Measurements from ENCODE around the gene MAGEA2B. TPM values are rescaled to one million over a fixed set of nuclear protein-coding genes. Genes with fewer than 3 reads are reported as not detected.
A peak's percentile ranks its signal among the peaks of the same experiment; 100 is the strongest.
"Not testable (repeated sequence)": the region's sequence is repeated elsewhere in the genome, so short reads cannot be mapped to it uniquely, and the experiment has no call there.

MAGEA2B gene
- total and polyA plus RNA-seq, 2 experiments from 2014 or later = 0.42 to 3.1 TPM

DNA sequence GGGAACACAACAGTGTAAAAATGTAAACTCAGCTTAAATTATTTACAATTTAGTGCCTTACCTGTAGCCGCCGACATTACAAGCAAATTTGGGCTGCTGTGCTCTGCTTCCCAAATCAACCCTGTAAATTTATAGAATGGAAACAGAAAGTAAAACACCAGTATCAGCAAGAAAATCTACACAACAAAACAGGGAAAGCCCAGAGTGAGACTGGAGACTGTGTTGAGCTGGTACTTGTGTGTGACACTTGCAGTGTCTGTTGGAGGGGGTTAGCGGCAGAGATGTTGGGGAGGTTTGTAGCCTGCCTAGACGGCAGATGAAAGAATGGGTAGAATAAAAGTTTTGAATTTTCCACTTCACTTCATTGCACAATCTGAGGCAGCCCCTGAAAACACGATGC lies 1.2 kb upstream of the MAGEA2B start:
- H3K27ac Mint-ChIP-seq; H3F3A ChIP-seq (replicated peaks; ENCODE audit: low read depth); H3K79me2 ChIP-seq (replicated peaks; ENCODE audit: insufficient read depth); H3K36me3 ChIP-seq (ENCODE audit: insufficient read depth); H3K4me1 ChIP-seq (ENCODE audit: insufficient read depth); H3K4me1 Mint-ChIP-seq; H4K20me1 ChIP-seq (replicated peaks; ENCODE audit: insufficient read depth); H3K36me3 Mint-ChIP-seq (ENCODE audit: low read depth); ATAC-seq; H3K27ac ChIP-seq (ENCODE audit: low read depth); H3K4me3 Mint-ChIP-seq; H3K27me3 Mint-ChIP-seq (ENCODE audit: insufficient read depth, low read depth, poor library complexity); DNase-seq (ENCODE audit: low spot score); H3K9me2 ChIP-seq (ENCODE audit: insufficient read depth); H3K4me3 ChIP-seq; H2AFZ ChIP-seq; H3K27me3 ChIP-seq (ENCODE audit: insufficient read depth); H3K4me2 ChIP-seq; H3K9me3 Mint-ChIP-seq: not testable (repeated sequence)

DNA sequence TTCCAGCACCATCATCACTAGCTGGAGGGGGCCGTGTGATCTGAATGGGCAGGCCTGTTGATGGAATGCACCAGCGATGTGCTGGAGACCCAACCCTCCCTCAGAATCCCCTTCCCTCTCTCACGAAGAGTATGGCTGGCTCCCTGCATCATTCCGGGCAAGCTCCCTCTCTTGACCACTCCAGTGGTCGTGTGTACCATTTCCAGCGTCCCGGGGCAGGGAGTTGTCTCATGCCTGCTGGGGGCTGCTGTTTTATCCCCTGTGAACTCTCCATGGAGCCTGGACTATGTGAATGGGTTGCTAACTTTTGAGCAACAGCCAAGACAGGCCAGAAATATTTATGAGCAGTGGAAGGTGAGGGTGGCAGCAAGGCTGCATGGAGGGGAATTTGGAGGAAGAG lies 11.0 kb downstream of the MAGEA2B start:
- H3K4me1 Mint-ChIP-seq = no peaks in the 10 kb centered on the region
- H3K27me3 ChIP-seq (ENCODE audit: insufficient read depth) = no peaks in the 10 kb centered on the region
- ATAC-seq = no peak
- TF ChIP-seq, protein P1, sequence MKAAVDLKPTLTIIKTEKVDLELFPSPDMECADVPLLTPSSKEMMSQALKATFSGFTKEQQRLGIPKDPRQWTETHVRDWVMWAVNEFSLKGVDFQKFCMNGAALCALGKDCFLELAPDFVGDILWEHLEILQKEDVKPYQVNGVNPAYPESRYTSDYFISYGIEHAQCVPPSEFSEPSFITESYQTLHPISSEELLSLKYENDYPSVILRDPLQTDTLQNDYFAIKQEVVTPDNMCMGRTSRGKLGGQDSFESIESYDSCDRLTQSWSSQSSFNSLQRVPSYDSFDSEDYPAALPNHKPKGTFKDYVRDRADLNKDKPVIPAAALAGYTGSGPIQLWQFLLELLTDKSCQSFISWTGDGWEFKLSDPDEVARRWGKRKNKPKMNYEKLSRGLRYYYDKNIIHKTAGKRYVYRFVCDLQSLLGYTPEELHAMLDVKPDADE (IDR thresholded peaks at IDR 0.05) = no peak
- TF ChIP-seq CREB1 (CRISPR knock-in tag; IDR thresholded peaks at IDR 0.05; ENCODE audit: low read depth) = no peak
- no peak for TF ChIP-seq ZNF114 (CRISPR knock-in tag; IDR thresholded peaks at IDR 0.05)
- TF ChIP-seq, protein P2, sequence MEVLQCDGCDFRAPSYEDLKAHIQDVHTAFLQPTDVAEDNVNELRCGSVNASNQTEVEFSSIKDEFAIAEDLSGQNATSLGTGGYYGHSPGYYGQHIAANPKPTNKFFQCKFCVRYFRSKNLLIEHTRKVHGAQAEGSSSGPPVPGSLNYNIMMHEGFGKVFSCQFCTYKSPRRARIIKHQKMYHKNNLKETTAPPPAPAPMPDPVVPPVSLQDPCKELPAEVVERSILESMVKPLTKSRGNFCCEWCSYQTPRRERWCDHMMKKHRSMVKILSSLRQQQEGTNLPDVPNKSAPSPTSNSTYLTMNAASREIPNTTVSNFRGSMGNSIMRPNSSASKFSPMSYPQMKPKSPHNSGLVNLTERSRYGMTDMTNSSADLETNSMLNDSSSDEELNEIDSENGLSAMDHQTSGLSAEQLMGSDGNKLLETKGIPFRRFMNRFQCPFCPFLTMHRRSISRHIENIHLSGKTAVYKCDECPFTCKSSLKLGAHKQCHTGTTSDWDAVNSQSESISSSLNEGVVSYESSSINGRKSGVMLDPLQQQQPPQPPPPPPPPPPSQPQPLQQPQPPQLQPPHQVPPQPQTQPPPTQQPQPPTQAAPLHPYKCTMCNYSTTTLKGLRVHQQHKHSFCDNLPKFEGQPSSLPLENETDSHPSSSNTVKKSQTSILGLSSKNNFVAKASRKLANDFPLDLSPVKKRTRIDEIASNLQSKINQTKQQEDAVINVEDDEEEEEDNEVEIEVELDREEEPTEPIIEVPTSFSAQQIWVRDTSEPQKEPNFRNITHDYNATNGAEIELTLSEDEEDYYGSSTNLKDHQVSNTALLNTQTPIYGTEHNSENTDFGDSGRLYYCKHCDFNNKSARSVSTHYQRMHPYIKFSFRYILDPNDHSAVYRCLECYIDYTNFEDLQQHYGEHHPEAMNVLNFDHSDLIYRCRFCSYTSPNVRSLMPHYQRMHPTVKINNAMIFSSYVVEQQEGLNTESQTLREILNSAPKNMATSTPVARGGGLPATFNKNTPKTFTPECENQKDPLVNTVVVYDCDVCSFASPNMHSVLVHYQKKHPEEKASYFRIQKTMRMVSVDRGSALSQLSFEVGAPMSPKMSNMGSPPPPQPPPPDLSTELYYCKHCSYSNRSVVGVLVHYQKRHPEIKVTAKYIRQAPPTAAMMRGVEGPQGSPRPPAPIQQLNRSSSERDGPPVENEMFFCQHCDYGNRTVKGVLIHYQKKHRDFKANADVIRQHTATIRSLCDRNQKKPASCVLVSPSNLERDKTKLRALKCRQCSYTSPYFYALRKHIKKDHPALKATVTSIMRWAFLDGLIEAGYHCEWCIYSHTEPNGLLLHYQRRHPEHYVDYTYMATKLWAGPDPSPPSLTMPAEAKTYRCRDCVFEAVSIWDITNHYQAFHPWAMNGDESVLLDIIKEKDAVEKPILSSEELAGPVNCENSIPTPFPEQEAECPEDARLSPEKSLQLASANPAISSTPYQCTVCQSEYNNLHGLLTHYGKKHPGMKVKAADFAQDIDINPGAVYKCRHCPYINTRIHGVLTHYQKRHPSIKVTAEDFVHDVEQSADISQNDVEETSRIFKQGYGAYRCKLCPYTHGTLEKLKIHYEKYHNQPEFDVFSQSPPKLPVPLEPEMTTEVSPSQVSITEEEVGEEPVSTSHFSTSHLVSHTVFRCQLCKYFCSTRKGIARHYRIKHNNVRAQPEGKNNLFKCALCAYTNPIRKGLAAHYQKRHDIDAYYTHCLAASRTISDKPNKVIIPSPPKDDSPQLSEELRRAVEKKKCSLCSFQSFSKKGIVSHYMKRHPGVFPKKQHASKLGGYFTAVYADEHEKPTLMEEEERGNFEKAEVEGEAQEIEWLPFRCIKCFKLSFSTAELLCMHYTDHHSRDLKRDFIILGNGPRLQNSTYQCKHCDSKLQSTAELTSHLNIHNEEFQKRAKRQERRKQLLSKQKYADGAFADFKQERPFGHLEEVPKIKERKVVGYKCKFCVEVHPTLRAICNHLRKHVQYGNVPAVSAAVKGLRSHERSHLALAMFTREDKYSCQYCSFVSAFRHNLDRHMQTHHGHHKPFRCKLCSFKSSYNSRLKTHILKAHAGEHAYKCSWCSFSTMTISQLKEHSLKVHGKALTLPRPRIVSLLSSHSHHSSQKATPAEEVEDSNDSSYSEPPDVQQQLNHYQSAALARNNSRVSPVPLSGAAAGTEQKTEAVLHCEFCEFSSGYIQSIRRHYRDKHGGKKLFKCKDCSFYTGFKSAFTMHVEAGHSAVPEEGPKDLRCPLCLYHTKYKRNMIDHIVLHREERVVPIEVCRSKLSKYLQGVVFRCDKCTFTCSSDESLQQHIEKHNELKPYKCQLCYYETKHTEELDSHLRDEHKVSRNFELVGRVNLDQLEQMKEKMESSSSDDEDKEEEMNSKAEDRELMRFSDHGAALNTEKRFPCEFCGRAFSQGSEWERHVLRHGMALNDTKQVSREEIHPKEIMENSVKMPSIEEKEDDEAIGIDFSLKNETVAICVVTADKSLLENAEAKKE (CRISPR knock-in tag; IDR thresholded peaks at IDR 0.05) = no peak
- no peak for TF ChIP-seq STAT1 (IDR thresholded peaks at IDR 0.05; ENCODE audit: unreplicated experiment)
- TF ChIP-seq, protein P3, sequence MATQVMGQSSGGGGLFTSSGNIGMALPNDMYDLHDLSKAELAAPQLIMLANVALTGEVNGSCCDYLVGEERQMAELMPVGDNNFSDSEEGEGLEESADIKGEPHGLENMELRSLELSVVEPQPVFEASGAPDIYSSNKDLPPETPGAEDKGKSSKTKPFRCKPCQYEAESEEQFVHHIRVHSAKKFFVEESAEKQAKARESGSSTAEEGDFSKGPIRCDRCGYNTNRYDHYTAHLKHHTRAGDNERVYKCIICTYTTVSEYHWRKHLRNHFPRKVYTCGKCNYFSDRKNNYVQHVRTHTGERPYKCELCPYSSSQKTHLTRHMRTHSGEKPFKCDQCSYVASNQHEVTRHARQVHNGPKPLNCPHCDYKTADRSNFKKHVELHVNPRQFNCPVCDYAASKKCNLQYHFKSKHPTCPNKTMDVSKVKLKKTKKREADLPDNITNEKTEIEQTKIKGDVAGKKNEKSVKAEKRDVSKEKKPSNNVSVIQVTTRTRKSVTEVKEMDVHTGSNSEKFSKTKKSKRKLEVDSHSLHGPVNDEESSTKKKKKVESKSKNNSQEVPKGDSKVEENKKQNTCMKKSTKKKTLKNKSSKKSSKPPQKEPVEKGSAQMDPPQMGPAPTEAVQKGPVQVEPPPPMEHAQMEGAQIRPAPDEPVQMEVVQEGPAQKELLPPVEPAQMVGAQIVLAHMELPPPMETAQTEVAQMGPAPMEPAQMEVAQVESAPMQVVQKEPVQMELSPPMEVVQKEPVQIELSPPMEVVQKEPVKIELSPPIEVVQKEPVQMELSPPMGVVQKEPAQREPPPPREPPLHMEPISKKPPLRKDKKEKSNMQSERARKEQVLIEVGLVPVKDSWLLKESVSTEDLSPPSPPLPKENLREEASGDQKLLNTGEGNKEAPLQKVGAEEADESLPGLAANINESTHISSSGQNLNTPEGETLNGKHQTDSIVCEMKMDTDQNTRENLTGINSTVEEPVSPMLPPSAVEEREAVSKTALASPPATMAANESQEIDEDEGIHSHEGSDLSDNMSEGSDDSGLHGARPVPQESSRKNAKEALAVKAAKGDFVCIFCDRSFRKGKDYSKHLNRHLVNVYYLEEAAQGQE (IDR thresholded peaks at IDR 0.05; ENCODE audit: unreplicated experiment) = no peak
- TF ChIP-seq ZNF331 (CRISPR knock-in tag; IDR thresholded peaks at IDR 0.05; ENCODE audit: low read depth) = no peak
- TF ChIP-seq, protein P4, sequence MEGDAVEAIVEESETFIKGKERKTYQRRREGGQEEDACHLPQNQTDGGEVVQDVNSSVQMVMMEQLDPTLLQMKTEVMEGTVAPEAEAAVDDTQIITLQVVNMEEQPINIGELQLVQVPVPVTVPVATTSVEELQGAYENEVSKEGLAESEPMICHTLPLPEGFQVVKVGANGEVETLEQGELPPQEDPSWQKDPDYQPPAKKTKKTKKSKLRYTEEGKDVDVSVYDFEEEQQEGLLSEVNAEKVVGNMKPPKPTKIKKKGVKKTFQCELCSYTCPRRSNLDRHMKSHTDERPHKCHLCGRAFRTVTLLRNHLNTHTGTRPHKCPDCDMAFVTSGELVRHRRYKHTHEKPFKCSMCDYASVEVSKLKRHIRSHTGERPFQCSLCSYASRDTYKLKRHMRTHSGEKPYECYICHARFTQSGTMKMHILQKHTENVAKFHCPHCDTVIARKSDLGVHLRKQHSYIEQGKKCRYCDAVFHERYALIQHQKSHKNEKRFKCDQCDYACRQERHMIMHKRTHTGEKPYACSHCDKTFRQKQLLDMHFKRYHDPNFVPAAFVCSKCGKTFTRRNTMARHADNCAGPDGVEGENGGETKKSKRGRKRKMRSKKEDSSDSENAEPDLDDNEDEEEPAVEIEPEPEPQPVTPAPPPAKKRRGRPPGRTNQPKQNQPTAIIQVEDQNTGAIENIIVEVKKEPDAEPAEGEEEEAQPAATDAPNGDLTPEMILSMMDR (conservative IDR thresholded peaks at IDR 0.05; ENCODE audit: low read depth in 2 of 2) = no peak
- no peak for TF ChIP-seq EZH2 (IDR thresholded peaks at IDR 0.05; ENCODE audit: low read depth, unreplicated experiment)
- no peak for TF ChIP-seq EZH2phosphoT487 (IDR thresholded peaks at IDR 0.05; ENCODE audit: unreplicated experiment)

More for the DNA sequence above, 11.0 kb downstream of the MAGEA2B start:
- Histone ChIP-seq H3K79me2 (replicated peaks; ENCODE audit: insufficient read depth) (no peaks in the 10 kb centered on the region), H2AFZ (no peak overlapping the region), H3K4me3 (no peak overlapping the region), H3K36me3 (ENCODE audit: insufficient read depth) (no peaks in the 10 kb centered on the region), H3K27ac (ENCODE audit: low read depth) (no peak overlapping the region), H3K9me2 (ENCODE audit: insufficient read depth) (no peaks in the 10 kb centered on the region), H3F3A (replicated peaks; ENCODE audit: low read depth) (no peaks in the 10 kb centered on the region), H4K20me1 (replicated peaks; ENCODE audit: insufficient read depth) (no peaks in the 10 kb centered on the region), H3K4me1 (ENCODE audit: insufficient read depth) (no peaks in the 10 kb centered on the region), H3K4me2 (no peak overlapping the region)
- Mint-ChIP-seq H3K27ac (no peak overlapping the region), H3K36me3 (ENCODE audit: low read depth) (no peaks in the 10 kb centered on the region), H3K9me3 (no peaks in the 10 kb centered on the region), H3K27me3 (ENCODE audit: insufficient read depth, low read depth, poor library complexity) (peaks cover 2% of the 10 kb centered on the region), H3K4me3 (no peak overlapping the region)
- peak; percentile 1 for DNase-seq (ENCODE audit: low spot score)

All from GM23338 (cell line).